OCI-M2 (cell line): ENCODE data around the gene INTS1.

Source experiments
- DNase-seq: peaks from one replicate; lab custom pipeline; 2025; ENCODE audit not compliant: unreplicated experiment; lab: John Stamatoyannopoulos, UW

INTS1 gene

DNA sequence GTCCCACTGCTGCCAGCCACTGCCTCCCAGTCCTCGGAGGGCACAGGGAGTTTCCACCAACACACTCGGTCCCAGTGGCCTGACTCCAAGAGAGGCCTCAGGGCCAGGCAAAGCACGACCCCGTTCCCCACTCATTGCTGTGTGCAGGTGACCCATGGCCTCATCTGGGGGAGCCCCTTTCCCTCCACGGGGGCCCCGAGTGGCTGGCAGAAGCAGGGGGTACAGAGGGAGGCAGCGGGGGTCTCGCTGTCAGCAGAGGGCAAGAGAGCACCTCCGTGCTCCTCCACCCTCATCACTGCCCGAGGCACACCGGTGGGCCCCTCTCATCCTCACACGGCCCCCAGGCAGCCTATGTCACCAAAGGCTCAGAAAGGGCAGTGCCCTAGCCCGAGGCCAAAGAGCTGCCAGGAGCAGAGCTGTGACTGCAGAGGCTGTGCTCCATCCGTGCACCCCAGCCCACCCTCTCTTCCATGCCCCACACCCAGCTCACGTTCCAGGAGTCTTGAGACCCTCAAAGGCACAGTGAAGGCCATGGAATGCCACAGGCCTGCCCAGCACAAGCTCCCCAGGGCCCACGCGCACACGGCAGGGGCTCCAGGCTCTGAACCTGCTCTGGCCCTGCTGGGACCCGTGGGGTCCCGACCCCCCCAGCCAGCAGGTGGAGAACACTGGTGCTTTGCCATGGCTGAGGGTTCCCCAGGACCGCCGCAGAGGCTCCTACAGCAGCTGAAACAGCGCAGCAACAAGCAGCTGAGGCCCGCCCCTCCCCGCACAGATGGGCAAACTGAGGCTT lies 70.9 kb downstream of the INTS1 start:
- no peak for DNase-seq

DNA sequence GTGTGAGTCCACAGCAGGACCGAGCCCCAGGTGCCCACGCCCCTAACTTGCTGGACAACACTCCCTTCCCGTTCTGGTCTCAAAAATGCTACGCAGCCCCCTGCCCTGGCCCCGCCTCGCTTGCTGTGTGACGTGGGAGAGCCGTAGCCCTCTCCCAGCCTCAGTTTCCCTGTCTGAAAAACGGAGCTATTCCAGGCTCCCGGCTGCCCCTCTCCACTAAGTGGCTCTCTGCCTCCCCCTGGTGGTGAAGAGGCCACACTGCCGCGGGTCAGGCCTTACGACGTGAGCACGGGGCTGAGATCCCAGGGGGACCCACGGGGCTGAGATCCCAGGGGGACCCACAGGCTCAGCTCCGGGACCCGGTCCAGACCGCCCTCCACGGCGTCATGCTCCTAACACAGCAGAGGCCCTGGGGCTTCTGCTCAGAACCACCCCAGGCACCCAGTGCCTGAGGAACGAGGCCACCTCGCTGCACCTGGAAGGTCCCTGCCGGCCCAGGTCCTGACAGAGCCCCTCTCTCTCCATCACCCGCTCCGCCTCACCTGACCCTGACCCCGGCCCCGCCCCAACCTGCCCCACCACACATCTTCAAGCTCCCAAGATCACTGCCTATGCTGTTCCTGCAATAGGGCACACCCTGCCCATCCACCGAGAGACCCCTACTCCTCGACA lies 71.6 kb downstream of the INTS1 start:
- no peak for DNase-seq

DNA sequence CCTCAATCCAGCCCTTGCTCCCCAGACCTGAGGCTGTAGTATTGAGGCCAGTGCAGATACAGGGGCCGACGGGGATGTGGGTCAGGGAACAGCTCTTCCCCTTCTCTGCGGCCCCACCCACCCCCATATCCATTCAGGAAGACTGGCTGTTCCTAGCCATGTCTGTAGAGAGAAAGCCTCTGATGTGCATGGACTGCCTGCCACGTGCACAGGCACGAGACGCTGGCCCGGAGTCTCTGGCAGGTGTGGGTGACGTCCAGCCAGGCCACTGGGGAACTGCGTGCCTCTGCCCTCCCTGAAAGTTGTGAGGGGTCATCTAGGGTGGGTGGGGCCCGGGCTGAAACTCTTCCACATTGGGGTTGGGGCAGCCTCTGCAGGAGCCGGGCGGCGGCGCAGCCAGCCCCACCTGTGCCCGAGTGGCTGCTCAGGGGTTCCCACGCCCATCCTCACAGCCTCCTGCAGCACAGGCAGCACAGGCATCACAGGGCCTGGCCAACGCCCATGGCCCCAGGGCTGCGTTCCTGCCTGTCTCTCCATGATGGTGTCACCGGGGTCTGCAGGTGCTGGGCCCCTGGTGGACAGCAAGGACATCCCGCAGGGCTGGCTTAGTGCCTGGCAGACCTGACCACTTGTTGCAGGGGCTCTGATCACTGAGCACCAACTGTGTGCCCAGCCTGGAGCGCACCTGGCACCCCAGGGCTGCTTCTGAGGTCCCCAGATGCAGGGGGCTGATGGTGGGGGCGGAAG lies 72.4 kb downstream of the INTS1 start:
- no peak for DNase-seq

DNA sequence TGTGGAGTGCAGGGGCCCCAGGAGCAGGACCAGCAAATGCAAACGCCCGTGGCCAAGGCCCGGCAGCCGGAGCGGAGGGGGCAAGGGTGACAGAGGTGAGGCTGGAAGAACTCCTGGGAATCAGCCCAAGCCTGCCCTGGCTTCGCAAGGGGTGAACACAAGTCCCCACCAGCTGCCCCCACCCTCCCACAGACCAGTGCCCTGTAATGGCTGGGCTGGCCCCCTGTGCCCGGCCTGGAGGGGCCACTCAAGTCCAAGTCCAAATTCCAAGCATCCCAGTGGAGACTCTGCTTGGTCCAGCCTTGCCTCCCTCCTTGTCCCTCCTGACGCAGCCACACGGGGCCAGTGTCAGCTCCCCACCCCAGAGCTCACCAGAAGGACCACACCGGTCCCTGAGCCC lies 73.0 kb downstream of the INTS1 start:
- no peak for DNase-seq

DNA sequence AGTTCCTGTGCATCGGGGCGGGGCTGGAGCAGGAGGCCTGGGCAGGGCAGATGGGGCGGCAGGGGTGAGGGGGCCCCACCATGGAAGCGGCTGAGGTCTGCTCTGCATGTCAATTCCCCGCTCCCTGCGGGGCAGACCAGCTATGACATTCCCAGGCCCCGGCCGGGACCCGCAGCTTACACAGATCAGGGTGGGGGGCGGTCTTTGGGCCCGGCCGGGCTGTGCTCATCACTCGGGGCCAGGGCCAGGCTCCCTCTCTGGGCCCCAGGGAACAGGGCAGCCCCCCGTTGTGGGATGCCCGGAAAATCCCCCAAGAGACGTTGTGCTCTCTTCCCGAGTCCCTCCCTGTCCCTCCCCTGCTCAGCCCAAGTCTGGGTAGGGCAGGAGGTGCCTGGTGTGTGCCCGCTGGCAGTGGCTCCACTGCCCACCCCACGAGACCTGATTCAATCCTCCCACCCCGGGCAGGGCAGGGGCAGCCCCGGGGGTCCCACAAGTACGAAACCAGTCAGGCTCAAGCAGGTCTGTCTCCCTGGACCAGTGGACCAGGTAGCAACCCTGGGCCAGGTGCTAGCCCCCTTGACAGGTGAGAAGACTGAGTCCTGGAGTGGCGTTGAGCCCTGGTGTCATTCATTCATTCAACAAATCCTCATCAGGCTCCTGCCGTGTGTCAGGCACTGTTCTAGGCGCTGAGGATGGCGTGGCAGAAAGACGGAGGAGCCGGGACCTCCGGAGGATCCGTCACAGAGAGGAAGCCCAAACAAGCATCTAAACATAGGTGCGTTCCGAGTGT lies 73.9 kb downstream of the INTS1 start:
- no peak for DNase-seq

DNA sequence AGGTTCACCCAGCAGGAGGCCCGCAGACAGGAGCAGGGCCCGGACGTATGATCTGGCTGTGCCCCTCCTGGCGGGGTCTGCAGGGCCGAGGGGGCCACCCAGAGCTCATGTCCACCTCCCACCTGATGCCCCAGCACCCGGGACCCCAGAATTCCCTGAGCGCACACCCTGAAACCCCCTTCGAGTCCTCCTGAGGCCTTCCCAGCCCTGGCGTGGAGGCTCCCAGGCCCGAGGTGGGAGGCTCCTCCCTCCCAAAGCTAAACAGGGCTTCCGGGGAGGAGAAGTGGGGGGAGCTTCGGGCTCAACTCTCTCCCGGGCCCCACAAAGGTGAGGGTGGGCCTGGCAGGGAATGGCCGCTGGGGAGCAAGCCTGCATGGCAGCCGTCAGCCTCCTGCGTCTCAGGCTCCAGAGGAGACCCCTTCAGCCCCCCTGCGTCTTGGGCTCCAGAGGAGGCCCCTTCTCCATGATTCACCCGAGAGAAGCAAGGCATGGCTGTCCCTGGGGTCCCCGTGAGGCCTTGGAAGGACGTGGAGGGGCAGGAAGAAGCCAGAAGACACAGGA lies 75.2 kb downstream of the INTS1 start:
- DNase-seq: no peak

DNA sequence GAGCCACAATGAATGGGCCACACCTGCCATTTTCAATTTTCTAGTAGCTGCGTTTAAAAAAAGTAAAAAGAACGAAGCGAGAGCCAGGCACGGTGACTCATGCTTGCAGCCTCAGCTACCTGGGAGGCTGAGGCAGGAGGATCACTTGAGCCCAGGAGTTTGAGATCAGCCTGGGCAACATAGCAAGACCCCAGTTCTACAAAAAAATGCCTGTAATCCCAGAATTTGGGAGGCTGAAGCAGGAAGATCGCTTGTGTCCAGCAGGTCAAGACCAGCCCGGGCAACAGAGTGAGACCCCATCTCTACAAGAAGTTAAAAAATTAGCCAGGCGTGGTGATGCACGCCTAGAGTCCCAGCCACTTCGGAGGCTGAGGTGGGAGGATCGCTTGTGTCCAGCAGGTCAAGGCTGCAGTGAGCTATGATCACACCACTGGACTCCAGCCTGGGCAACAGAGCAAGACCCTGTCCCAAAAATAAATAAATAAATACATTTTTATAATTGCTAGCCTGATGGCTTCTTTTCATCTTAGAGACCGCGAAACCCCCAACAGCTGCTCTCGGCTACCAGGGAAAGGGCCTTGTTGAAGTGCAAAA lies 77.0 kb downstream of the INTS1 start:
- no peak for DNase-seq

DNA sequence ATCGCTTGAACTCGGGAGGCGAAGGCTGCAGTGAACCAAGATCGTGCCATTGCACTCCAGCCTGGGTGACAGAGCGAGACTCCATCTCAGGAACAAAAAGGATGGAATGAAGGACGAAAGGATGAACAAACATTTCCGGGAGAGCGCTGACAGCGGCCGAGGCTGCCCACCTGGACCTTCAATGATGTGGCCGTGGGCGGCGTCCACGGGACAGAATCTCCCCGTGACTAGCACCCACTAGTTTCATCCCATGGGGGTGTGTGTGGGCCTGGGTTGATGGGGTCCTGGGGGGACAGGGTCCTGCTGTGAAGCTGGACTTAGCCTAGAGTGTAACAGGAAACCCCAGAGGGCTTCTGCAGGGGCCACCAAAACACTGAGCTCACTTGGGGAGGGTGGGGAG lies 77.7 kb downstream of the INTS1 start:
- DNase-seq: no peak

DNA sequence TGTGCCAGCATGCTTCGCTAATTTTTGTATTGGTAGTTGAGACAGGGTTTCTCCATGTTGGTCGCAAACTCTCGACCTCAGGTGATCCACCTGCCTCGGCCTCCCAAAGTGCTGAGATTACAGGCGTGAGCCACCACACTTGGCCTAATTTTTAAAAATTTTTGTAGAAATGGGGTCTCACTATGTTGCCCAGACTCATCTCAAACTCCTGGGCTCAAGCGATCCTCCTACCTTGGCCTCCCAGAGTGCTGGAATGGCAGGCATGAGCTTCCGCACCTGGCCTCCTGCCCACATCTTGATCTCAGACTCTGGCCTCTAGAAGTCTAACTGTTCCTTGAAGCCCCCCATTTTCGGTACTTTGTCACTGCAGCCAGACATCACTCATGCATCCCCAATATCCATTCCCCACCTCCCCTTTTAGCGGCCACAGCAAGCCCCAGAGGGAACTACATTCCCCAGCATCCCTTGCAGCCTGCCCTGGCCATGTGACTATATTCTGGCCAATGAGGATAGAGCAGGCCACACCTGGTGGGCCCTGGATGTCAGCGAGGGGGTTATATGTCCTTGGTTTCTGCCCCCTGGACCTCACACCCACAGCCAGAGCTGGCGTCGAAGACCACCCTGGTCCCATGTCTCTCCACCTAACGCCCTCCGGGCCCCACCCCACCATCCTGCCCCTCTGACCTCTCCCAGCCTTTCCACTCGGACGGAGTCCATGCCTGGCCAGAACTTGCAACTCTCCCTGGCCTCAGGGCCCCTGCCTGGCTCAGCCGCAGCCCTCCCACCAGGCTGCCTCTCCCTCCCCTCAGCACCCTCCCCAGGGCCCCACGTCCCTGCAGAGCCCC lies 78.7 kb downstream of the INTS1 start:
- no peak for DNase-seq

DNA sequence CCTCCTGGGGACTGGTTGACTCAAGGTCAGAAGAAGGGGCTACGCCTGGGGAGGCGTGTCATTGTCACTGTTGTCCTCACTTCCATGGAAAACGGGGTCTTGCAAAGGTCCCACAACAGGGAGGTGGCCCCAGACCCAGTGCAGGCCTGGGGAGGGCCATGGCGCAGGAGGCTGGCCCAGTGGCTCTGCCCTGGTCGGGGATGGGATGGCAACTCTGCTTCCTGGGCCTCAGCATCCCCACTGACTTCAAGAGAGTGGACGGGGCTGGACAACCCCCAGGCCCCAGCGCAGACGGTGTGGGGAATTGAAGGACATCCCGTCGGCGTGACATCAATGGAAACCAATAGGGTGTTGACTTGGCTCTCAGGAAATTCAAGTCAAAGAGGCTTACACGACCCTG lies 80.1 kb downstream of the INTS1 start:
- DNase-seq: no peak

DNA sequence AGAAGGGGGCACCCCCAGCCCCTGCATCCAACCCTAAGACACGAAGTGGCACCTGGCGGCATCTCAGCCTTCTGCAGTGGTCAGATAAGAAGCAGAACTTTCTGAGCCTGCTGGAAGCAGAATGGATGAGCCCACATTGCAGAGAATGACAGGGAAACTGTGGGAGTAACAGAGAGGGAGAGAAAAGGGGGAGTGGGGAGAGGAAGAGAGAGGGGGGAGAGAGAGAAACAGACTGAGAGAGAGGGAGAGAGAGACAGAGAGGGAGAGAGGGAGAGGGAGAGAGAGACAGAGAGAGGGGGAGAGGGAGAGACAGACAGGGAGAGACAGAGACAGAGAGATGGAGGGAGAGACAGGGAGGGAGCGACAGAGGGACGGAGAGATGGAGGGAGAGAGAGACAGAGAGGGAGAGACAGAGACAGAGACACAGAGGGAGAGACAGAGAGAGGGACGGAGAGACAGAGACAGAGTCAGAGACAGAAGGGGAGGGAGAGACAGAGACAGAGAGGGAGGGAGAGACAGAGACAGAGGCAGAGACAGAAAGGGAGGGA lies 80.9 kb downstream of the INTS1 start:
- DNase-seq: no peak

DNA sequence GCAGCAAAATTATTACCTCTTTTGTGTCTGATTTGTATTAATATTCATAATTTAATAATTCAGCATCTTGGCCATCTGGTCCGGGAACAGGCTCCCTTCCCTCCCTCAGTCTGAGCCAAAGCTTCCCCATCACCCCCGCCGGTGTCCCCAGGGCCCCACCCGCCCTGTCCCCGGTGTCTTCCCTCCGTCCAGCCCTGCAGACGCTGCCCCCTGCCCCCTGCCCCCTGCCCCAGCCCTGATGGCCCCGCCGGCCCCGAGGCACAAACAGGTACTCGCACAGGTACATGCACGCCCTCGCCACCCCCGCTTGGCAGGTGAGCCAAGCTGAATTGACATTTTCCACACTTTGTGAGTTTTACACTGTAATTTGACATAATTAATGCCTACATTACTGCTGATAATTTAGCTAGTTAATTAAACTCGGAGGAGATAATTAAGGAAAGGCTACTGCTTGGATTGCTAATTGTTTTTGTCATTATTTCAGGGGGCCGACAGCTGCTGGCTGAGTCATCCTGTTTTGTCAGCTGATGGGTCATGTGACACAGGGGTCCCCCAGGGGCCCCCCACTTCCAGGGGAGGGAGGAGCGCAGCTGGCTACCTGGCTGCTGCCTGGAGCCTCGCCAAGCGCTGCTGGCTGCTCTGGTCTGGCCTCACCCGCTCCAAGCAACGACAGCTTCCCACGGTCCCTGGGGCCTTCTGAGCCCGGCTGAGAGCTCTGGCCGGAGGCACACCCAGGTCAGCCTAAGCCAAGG lies 81.5 kb downstream of the INTS1 start:
- DNase-seq: no peak

DNA sequence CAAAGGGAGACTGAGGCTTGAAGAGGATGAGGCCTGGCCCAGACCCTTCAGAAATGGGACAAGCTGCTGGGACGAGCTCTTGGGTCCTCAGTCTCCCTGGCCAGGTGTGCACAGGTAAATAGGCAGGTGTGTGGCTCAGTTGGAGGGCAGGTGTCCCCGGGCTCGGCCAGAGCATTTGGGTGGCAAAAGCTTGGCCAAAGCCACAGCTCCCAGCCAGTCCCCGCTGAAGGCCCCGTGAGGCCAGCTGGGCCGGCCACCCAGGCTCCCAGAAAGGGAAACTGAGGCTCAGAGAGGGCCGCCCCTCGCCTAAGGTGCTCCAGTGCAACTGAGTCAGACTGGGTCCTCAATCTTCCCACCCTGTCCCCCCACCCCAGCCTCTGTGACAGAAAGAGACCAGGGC lies 82.2 kb downstream of the INTS1 start:
- no peak for DNase-seq

DNA sequence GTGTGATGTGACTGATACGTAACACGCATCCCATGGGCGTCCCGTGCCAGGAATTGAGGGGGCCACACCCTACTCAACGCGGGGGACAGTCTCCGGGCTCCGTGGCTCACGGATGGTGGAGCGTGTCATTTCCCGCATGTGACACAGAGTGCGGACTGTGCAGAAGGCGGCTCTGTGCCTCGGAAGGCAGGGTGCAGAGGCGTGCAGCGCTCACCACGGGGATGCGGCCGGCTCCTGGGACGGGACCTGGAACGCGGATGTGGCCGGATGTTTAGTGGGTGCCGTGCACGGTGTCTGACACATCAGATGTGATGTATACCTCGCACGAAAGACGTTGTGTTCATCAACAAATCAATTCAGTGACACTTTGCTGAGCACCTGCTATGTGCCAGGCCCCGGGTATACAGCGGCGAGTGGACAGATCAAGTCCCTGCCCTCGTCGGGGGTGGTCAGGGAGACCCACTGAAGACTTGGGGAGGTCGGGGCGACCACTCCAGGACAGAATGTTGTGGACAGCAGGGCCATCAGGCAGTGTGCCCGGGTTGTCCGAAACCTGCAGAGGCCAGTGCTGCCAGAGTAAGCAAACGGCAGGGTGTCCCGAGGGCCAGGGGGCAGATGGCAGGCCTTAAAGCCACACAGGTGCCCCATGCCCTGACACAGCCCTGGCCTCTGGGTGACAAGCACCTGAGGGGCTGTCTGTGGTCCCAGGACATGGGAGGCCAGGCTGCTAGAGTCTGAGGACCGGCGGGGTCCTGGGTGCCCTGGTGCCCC lies 83.0 kb downstream of the INTS1 start:
- no peak for DNase-seq
